HG03108 (cell line): ENCODE results near the gene USP54.
"Not testable (repeated sequence)": the region's sequence is repeated elsewhere in the genome, so short reads cannot be mapped to it uniquely, and the experiment has no call there.

Experiments used
- ATAC-seq: cut with Tn5 transposase; IDR thresholded peaks from one replicate; pipeline ENCODE4 v1.9.1; 2021; ENCODE audit warnings: moderate library complexity; ENCODE audit not compliant: unreplicated experiment

Gene USP54

DNA sequence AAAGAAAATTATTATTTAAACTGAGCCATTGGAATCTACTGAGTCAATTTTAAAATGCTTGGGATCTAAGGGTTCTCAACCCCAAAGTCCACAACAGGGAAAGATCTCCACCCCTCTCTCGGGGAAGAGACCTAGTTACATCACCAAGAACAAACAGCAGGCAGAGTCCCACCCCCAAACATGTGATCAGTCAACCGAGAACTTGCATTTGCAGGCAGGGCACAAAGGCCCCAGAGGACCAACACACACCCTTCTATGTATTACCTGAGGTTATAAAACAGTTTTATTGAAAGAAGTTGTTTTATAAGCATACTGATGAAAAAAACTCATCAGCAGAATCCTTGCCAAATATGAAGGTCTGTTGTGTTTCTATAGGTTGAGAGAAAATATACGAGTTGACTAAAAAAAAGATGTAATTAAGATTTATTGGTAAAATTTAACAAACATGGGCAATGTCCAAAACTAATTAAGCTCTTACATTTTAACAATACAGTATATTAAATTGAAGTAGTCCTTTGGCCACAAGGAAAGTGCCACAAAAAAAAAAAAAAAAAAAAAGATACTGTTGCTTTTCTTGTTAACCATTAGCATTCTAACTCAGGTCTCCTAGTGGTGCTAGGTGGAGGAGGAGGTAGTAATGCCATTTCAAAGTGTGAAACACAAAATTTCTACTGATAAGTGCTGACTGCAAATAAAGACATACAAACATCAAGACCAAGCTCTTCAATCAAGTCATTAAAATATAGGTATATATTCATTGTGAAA lies 975 bp upstream of the USP54 start:
- no peak for ATAC-seq

DNA sequence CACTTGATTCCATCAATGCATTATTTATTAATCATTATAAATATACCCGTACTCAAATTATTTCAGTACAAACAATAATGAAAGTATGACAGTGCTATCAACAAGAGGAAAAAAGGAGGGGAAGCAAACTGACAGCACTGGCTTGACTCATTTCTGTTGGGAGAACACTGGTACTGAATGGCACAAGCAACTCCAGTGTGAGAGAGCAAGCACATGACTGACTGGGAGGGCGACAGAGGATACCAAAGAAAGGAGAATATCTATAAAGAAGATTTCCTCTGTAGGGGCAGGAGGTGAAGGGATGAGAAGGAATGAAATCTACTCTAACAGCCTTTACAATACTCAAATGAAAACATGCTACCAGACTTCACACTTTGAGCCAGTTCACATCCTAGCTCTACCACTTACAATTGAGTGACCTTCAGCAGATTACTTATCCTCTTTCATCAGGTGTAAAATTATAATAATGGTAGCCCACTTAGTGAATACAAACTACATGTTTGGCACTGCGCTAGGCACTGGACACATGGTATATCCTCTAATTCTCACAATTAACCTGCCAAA lies 1.5 kb downstream of the USP54 start:
- no peak for ATAC-seq

- ATAC-seq = no peak
Measured at GRCh38 chr10:73588656-73589055, 2.5 kb downstream of the USP54 start.

- ATAC-seq = no peak
Measured at GRCh38 chr10:73586583-73586984, 4.6 kb downstream of the USP54 start.

GRCh38 chr10:73585327-73585726 lies 5.8 kb downstream of the USP54 start:
- no peak for ATAC-seq

DNA sequence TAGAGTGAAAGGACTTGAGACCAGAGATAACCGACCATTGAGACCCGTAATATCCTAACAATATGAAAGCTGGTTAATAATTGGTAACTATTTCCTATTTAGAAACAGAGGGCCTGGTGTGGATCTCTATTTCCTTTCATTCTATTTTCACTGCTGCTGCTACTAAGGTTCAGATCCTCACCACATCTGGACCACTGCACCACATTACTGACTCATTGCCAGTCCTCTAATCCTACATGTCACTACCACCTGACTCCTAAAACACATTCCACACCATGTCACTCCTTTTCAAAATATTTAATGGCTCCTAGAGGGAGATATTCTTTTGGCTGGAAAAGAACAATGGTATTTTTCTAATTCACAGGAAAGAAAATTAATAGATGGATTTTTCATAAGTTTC lies 6.4 kb downstream of the USP54 start:
- no peak for ATAC-seq

DNA sequence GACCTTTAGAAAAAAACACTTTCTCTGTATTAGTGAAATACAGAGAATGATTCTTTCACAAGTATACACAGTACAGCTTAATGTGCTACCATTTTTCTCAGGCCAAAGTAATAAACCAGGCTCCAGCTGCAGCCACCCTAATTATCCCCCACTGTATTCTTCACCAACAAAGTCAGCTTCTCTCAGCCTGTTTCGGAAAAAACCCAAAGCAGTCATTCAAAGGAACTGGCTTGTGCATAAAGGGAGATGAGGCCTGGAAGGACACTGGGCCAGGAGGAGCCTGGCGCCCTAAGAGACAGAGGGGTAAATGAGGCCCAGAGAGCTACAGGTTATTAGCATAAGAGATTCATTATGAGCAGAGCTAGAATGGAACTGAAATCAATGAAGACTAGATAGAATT lies 9.2 kb downstream of the USP54 start:
- ATAC-seq = no peak

- ATAC-seq = not testable (repeated sequence)
Measured at GRCh38 chr10:73578927-73579326, 12.2 kb downstream of the USP54 start.

GRCh38 chr10:73577788-73578187 lies 13.4 kb downstream of the USP54 start:
- ATAC-seq = no peak

GRCh38 chr10:73576890-73577591 lies 14.1 kb downstream of the USP54 start:
- ATAC-seq = no peak

DNA sequence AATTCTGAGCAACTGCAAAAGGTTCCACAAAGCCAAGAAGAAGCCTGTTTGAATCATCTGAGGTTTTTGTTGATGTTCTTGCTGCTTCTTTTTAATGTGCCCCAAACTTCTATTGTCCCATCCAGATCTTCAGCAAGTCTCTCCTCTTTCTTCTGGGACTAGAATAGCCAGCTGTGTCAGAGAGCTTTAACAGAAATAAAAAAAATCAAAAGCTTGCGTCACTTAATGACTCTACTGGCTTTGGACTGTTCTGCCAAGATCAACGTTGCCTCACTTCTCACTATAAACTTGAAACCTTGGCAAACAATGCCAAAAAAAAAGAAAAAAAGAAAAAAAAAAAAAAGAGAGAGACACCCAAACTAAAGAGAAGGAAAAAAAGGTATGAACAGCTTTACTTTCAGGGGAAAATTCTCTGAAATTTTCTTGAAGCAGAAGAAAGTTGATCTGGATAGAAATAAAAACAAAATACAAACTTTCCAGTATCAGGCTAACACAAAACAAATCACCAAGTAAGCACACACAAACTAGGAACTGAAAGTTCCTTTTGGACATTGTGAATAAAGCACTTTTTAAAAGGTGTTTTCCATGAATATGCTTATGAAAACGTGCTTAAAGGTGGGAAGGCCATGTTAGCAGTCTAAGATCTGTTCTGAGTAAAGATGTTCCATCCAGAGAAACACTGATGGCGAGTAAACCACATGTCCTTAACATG lies 14.8 kb downstream of the USP54 start:
- ATAC-seq = no peak

DNA sequence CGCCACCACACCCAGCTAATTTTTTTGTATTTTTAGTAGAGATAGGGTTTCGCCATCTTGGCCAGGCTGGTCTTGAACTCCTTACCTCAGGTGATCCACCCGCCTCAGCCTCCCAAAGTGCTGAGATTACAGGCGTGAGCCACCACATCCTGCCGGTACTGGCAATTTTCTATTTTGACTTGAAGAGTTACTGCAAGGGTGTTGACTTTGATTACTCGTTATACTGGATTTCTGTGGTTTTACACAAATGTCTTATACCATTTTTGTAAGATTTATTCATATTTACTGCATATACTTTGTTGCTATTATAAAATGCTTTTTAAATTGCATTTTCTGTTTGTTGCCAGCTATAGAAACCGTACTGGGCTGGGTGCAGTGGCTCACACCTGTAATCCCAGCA lies 24.1 kb downstream of the USP54 start:
- not testable (repeated sequence) for ATAC-seq

DNA sequence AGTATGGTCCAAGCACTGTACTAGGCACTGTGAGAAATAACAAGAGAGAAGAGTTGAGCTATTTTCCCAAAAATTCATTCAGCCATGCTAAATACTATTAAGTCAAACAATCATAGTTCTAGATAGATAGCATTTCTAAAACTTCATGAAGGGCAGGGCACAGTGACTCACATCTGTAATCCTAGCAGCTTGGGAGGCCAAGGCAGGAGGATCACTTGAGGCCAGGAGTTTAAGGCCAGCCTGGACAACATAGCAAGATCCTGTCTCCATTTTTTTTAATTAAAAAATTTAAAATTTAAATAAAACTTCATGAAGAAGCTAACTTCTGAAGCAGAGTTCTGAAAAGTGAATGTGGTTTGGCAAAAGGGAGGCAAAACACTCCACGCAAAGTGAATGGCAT lies 29.9 kb downstream of the USP54 start:
- ATAC-seq = no peak

DNA sequence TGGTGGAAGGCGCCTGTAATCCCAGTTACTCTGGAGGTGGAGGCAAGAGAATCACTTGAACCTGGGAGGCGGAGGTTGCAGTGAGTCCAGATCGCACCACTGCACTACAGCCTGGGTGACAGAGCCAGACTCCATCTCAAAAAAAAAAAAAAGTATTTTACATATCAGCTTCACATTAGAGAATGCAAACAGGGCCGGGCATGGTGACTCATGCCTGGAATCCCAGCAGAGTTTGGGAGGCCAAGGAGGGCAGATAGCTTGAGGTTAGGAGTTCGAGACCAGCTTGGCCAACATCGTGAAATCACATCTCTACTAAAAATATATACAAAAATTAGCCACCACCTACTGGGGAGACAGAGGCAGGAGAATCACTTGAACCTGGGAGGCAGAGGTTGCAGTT lies 31.6 kb downstream of the USP54 start:
- ATAC-seq = no peak

GRCh38 chr10:73556855-73557254 lies 34.3 kb downstream of the USP54 start:
- no peak for ATAC-seq

DNA sequence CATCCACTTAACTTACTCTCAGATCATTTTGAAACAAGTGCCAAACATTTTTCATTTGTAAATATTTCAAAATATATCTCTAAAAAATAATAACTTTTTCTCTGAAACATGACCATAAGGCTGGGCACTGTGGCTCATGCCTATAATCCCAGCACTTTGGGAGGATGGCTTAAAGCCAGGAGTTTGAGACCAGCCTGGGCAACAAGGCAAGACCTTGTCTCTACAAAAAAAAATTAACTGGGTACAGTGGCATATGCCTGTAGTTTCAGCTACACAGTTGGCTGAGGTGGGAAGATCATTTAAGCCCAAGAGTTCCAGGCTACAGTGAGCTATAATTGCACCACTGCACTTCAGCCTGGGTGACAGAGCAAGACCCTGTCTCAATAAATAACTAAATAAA lies 36.4 kb downstream of the USP54 start:
- ATAC-seq = no peak

DNA sequence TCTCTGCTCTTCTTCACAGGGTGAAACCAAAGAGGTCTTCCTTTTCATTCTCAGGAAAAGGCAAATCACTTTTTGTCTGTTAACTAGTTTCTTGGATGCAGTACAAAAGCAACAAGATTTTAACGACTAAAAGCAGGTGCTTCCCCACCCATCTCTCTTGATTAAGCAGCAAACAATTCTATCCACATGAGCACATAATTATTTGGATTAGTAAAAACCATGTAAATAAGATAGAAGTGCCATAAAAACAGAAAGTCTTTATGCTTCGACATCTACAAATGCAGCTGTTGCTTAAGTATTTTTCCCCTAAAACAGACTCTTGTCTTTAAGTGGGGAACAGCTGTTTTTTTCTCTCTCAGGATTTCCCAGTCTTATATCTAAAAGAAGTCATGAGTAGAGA lies 37.4 kb downstream of the USP54 start:
- no peak for ATAC-seq

GRCh38 chr10:73552819-73553715 lies 38.1 kb downstream of the USP54 start:
- no peak for ATAC-seq

DNA sequence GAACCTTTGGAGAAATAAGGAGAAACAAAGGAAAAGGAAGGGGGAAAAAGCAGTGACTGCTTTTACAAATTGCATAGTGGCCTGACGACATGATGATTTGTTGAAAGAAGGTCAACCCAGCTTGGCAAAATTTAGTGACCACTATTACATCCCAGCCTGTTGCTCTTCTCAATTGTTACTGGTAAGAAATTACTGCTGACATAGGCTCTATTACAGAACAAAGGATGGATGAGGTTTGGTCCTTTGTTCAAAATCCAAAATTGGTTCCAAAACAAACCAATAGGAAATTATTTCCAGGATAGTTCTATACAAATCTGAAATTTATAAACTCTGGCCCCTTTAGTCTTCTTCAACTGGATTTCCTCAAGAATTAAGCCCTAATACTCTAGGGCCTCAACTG lies 39.6 kb downstream of the USP54 start:
- ATAC-seq = no peak

- no peak for ATAC-seq
Measured at GRCh38 chr10:73545357-73545756, 45.8 kb downstream of the USP54 start.

DNA sequence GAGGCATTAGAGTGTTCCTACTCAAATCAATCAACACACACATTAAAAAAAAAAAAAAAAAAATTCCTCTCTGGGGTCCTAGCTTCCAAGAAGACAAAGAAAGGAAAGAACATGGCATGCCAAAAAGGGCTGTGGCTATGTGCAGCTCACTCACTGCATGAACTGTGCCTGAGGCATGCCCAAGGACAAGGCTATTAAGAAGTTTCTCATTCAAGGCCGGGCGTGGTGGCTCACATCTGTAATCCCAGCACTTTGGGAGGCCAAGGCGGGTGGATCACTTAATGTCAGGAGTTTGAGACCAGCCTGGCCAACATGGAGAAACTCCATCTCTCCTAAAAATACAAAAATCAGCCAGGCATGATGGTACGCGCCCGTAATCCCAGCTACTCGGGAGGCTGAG lies 53.4 kb downstream of the USP54 start:
- ATAC-seq = no peak
